GM23248 (cell line): ENCODE data around the gene RNF113B.

Experiments
- EZH2 ChIP-seq: fragments of 200-600 bp; sonication (generic); IDR thresholded peaks from 2 replicates; pipeline ENCODE4 v1.6.1; 2018; ENCODE audit warnings: antibody characterized with exemption, mild to moderate bottlenecking; ENCODE audit not compliant: insufficient read depth, poor library complexity, severe bottlenecking
- EZH2phosphoT487 ChIP-seq: fragments of 200-600 bp; sonication (generic); IDR thresholded peaks from 2 replicates; pipeline ENCODE4 v1.6.1; 2018; ENCODE audit warnings: antibody characterized with exemption, moderate library complexity, mild to moderate bottlenecking, low read depth; ENCODE audit not compliant: insufficient read depth

DNA sequence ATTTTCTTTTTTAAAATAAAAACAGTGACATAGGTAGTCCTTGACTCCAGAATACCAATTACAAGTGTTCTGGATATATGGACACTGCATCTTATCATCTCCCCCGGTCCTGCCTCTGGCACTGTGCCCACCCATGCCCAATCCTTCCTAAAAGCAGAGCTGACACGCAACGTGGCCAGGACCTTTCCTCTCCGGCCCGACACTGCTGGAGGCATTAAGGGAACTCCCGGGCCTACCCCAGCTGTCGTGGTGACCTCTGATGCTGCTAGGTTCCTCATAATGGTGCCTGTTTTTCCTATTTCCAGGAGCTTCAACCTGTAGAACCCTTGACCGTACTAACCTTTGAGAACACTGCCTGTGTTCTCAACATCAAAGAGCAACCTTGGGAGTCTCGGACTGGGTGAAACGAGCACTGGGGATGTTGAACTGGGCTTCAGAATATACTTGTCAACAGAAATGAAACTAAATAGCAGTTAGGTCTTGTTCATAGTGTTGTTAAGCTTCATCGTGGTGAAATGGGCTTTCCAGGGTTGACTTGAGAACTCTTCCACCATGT, 13.9 kb upstream of the RNF113B start:
- TF ChIP-seq EZH2 (no peak), EZH2phosphoT487 (no peak)
